Measurements from ENCODE around the gene GADL1.

Gene GADL1

GRCh38 chr3:30774062-30774461 is 120.4 kb downstream of the GADL1 start:
- TF ChIP-seq POLR2A (IDR thresholded peaks at IDR 0.05; ENCODE audit: low read length) (no peak), GATA1 (IDR thresholded peaks at IDR 0.05; ENCODE audit: low read depth, low read length) (no peak)
- no peak for DNase-seq

- no peak for DNase-seq
These were observed 124.1 kb downstream of the GADL1 start for GRCh38 chr3:30770387-30770786.

GRCh38 chr3:30768703-30769550 is 125.5 kb downstream of the GADL1 start:
- TF ChIP-seq GATA1 (IDR thresholded peaks at IDR 0.05; ENCODE audit: low read depth, low read length) (no peak), POLR2A (IDR thresholded peaks at IDR 0.05; ENCODE audit: low read length) (no peak)

More at GRCh38 chr3:30770387-30770786, 124.1 kb downstream of the GADL1 start:
- no peak for TF ChIP-seq POLR2A (IDR thresholded peaks at IDR 0.05; ENCODE audit: low read length)
- TF ChIP-seq GATA1 (IDR thresholded peaks at IDR 0.05; ENCODE audit: low read depth, low read length) = no peak

GRCh38 chr3:30768046-30768445 is 126.4 kb downstream of the GADL1 start:
- TF ChIP-seq POLR2A (IDR thresholded peaks at IDR 0.05; ENCODE audit: low read length) (no peak), GATA1 (IDR thresholded peaks at IDR 0.05; ENCODE audit: low read depth, low read length) (no peak)
- DNase-seq = no peak

More at GRCh38 chr3:30768703-30769550, 125.5 kb downstream of the GADL1 start:
- DNase-seq = peak; percentile 47 to 68

- no peak for DNase-seq
- no peak for TF ChIP-seq POLR2A (IDR thresholded peaks at IDR 0.05; ENCODE audit: low read length)
- no peak for TF ChIP-seq GATA1 (IDR thresholded peaks at IDR 0.05; ENCODE audit: low read depth, low read length)
These were observed 127.9 kb downstream of the GADL1 start for GRCh38 chr3:30766522-30766921.

- no peak for DNase-seq
- TF ChIP-seq POLR2A (IDR thresholded peaks at IDR 0.05; ENCODE audit: low read length) (no peak), GATA1 (IDR thresholded peaks at IDR 0.05; ENCODE audit: low read depth, low read length) (no peak)
These were observed 129.6 kb downstream of the GADL1 start for GRCh38 chr3:30764891-30765290.

- no peak for DNase-seq
- TF ChIP-seq GATA1 (IDR thresholded peaks at IDR 0.05; ENCODE audit: low read depth, low read length) (no peak), POLR2A (IDR thresholded peaks at IDR 0.05; ENCODE audit: low read length) (no peak)
These were observed 130.2 kb downstream of the GADL1 start for GRCh38 chr3:30764281-30764680.

GRCh38 chr3:30761374-30761773 is 133.1 kb downstream of the GADL1 start:
- DNase-seq = no peak
- TF ChIP-seq GATA1 (IDR thresholded peaks at IDR 0.05; ENCODE audit: low read depth, low read length) (no peak), POLR2A (IDR thresholded peaks at IDR 0.05; ENCODE audit: low read length) (no peak)

GRCh38 chr3:30760737-30761136 is 133.7 kb downstream of the GADL1 start:
- no peak for TF ChIP-seq GATA1 (IDR thresholded peaks at IDR 0.05; ENCODE audit: low read depth, low read length)
- no peak for TF ChIP-seq POLR2A (IDR thresholded peaks at IDR 0.05; ENCODE audit: low read length)
- no peak for DNase-seq

GRCh38 chr3:30760040-30760695 is 134.3 kb downstream of the GADL1 start:
- DNase-seq = no peak
- no peak for TF ChIP-seq POLR2A (IDR thresholded peaks at IDR 0.05; ENCODE audit: low read length)
- no peak for TF ChIP-seq GATA1 (IDR thresholded peaks at IDR 0.05; ENCODE audit: low read depth, low read length)

- no peak for DNase-seq
- no peak for TF ChIP-seq GATA1 (IDR thresholded peaks at IDR 0.05; ENCODE audit: low read depth, low read length)
- TF ChIP-seq POLR2A (IDR thresholded peaks at IDR 0.05; ENCODE audit: low read length) = no peak
These were observed 138.2 kb downstream of the GADL1 start for GRCh38 chr3:30756218-30756617.

- DNase-seq = no peak
- TF ChIP-seq POLR2A (IDR thresholded peaks at IDR 0.05; ENCODE audit: low read length) = no peak
- TF ChIP-seq GATA1 (IDR thresholded peaks at IDR 0.05; ENCODE audit: low read depth, low read length) = no peak
These were observed 140.0 kb downstream of the GADL1 start for GRCh38 chr3:30754426-30754825.

- DNase-seq = no peak
- TF ChIP-seq GATA1 (IDR thresholded peaks at IDR 0.05; ENCODE audit: low read depth, low read length) (no peak), POLR2A (IDR thresholded peaks at IDR 0.05; ENCODE audit: low read length) (no peak)
These were observed 140.7 kb downstream of the GADL1 start for GRCh38 chr3:30753766-30754165.

GRCh38 chr3:30752970-30753369 is 141.5 kb downstream of the GADL1 start:
- TF ChIP-seq GATA1 (IDR thresholded peaks at IDR 0.05; ENCODE audit: low read depth, low read length) (no peak), POLR2A (IDR thresholded peaks at IDR 0.05; ENCODE audit: low read length) (no peak)
- peak in 1 of 2 experiments; percentile 11 for DNase-seq
